HepG2 (cell line): Measurements from ENCODE around the gene KIAA1755. TPM values are rescaled to one million over a fixed set of nuclear protein-coding genes. Genes with fewer than 3 reads are reported as not detected.

Experiments used
- DMTF1 ChIP-seq: sonication (generic); formaldehyde crosslinking; IDR thresholded peaks from 2 replicates; pipeline ENCODE4 v1.4.0; 2020; ENCODE audit warnings: mild to moderate bottlenecking, missing genetic modification reagents
- ELF1 ChIP-seq: sonication (generic); formaldehyde crosslinking; IDR thresholded peaks from 2 replicates; pipeline ENCODE4 v1.4.0; 2020; ENCODE audit warnings: missing genetic modification reagents
- FOXO1 ChIP-seq: sonication (generic); formaldehyde crosslinking; IDR thresholded peaks from 2 replicates; pipeline ENCODE4 v1.4.0; 2020; ENCODE audit warnings: missing genetic modification reagents
- HMGXB3 ChIP-seq: sonication (generic); formaldehyde crosslinking; IDR thresholded peaks from 2 replicates; pipeline ENCODE4 v1.4.0; 2020; ENCODE audit warnings: missing genetic modification reagents, borderline replicate concordance
- KDM5B ChIP-seq: sonication (generic); formaldehyde crosslinking; IDR thresholded peaks from 2 replicates; pipeline ENCODE4 v1.4.0; 2020; ENCODE audit warnings: missing genetic modification reagents, mild to moderate bottlenecking, borderline replicate concordance
- MIER2 ChIP-seq: IDR thresholded peaks from 2 replicates; pipeline ENCODE4 v1.6.1; 2016; ENCODE audit warnings: missing biosample characterization, missing genetic modification reagents
- NFIC ChIP-seq: IDR thresholded peaks from 2 replicates; pipeline ENCODE4 v1.6.1; 2012; ENCODE audit warnings: mild to moderate bottlenecking, low read length, inconsistent platforms
- SP5 ChIP-seq: IDR thresholded peaks from 2 replicates; pipeline ENCODE4 v1.6.1; 2016; ENCODE audit warnings: low read depth, borderline replicate concordance
- TBL1XR1 ChIP-seq: fragments of 150-350 bp; IDR thresholded peaks from 2 replicates; pipeline ENCODE4 v1.6.1; 2014; ENCODE audit warnings: borderline replicate concordance, low read length; ENCODE audit not compliant: partially characterized antibody
- ZHX1 ChIP-seq: sonication (generic); formaldehyde crosslinking; IDR thresholded peaks from 2 replicates; pipeline ENCODE4 v1.8.1; 2022; ENCODE audit warnings: low read depth, mild to moderate bottlenecking, missing genetic modification reagents
- ZNF20 ChIP-seq: sonication (generic); formaldehyde crosslinking; IDR thresholded peaks from 2 replicates; pipeline ENCODE4 v1.4.0; 2020; ENCODE audit warnings: mild to moderate bottlenecking, moderate library complexity, missing genetic modification reagents
- ZNF607 ChIP-seq: sonication (generic); formaldehyde crosslinking; IDR thresholded peaks from 2 replicates; pipeline ENCODE4 v1.5.1; 2020; ENCODE audit warnings: missing genetic modification reagents, mild to moderate bottlenecking, borderline replicate concordance
- ZNF746 ChIP-seq: sonication (generic); formaldehyde crosslinking; IDR thresholded peaks from 2 replicates; pipeline ENCODE4 v1.8.0; 2022; ENCODE audit warnings: mild to moderate bottlenecking, missing genetic modification reagents
- polyA plus RNA-seq, 8 experiments: library from polyadenylated mRNA; depleted of rRNA in 3 of 8; stranded (reverse) in 7 of 8; unstranded in 1 of 8; fragments of >200 nt; fragmentation: Illumina TruSeq in 4 of 8; extraction: Trizol in 4 of 8; gene quantifications; 2 replicates each; pipeline versions ENCODE4 v1.2.1 to v1.2.3, GENCODE V29; 2011 to 2016; ENCODE audit warnings: low read depth in 4 of 8, missing spikeins in 1 of 8, mixed read lengths in 1 of 8; ENCODE audit not compliant: insufficient read depth in 1 of 8
- total RNA-seq, 5 experiments: library from RNA; depleted of rRNA; stranded (reverse); fragments of >200 nt; fragmentation: Illumina TruSeq; extraction: Trizol; gene quantifications; 2 replicates each; pipeline ENCODE4 v1.2.3, GENCODE V29; 2016; ENCODE audit warnings: low read depth in 1 of 5

KIAA1755 gene
- total and polyA plus RNA-seq, 2 of the 13 experiments (the other 11 are each of a cell fraction or from before 2014, with no cell fraction given), result 0.04 TPM; not detected in 1

GRCh38 chr20:38166703-38167233 is 93.8 kb downstream of the KIAA1755 start (continued):
- TF ChIP-seq ZNF20 (CRISPR knock-in tag) (no peak), FOXO1 (CRISPR knock-in tag) (no peak), HMGXB3 (peak; percentile 5; the same call in 1 of the 2 replicates), SP5 (CRISPR knock-in tag) (no peak), NFIC (no peak), ZNF746 (CRISPR knock-in tag) (no peak), ZHX1 (CRISPR knock-in tag) (no peak), ELF1 (peak; percentile 42), MIER2 (CRISPR knock-in tag) (no peak), ZNF607 (0 out of 2 replicates have a peak, but pooled peaks have one; percentile 29), KDM5B (CRISPR knock-in tag) (0 out of 2 replicates have a peak, but pooled peaks have one; percentile 19), DMTF1 (no peak), TBL1XR1 (no peak)
